Inferior parietal cortex (tissue), 1 donor: Measurements from ENCODE around the gene SV2A.
"Not testable (repeated sequence)": the region's sequence is repeated elsewhere in the genome, so short reads cannot be mapped to it uniquely, and the experiment has no call there.

ENCODE experiments used
- DNase-seq: peaks from one replicate; pipeline ENCODE4 v3.0.0-alpha.2; 2016; ENCODE audit errors: extremely low spot score

Gene SV2A

GRCh38 chr1:149917571-149918144 is at the start of gene SV2A:
TSS of gene SV2A (minus strand) at chr1:149917844. CDS start at chr1:149913840, 4,004 bp downstream.
- DNase-seq = peak; percentile 54

GRCh38 chr1:149967041-149967440 is 49.4 kb upstream of the SV2A start:
- no peak for DNase-seq

- DNase-seq = no peak
These were observed 48.8 kb upstream of the SV2A start for GRCh38 chr1:149966405-149966804.

GRCh38 chr1:149965440-149965839 is 47.8 kb upstream of the SV2A start:
- DNase-seq = no peak

GRCh38 chr1:149963358-149963757 is 45.7 kb upstream of the SV2A start:
- no peak for DNase-seq

GRCh38 chr1:149962736-149963135 is 45.1 kb upstream of the SV2A start:
- DNase-seq = no peak

GRCh38 chr1:149962039-149962647 is 44.5 kb upstream of the SV2A start:
- DNase-seq = peak; percentile 91

- DNase-seq = not testable (repeated sequence)
These were observed 39.9 kb upstream of the SV2A start for GRCh38 chr1:149957548-149957947.

- DNase-seq = no peak
These were observed 32.3 kb upstream of the SV2A start for GRCh38 chr1:149949911-149950310.

- DNase-seq = no peak
These were observed 27.6 kb upstream of the SV2A start for GRCh38 chr1:149945206-149945605.

GRCh38 chr1:149942885-149943284 is 25.2 kb upstream of the SV2A start:
- DNase-seq = no peak

GRCh38 chr1:149942207-149942606 is 24.6 kb upstream of the SV2A start:
- no peak for DNase-seq

GRCh38 chr1:149940427-149940826 is 22.8 kb upstream of the SV2A start:
- DNase-seq = no peak

- not testable (repeated sequence) for DNase-seq
These were observed 21.0 kb upstream of the SV2A start for GRCh38 chr1:149938668-149939003.

GRCh38 chr1:149937759-149938158 is 20.1 kb upstream of the SV2A start:
- DNase-seq = no peak

GRCh38 chr1:149936992-149937705 is 19.5 kb upstream of the SV2A start:
- peak; percentile 39 for DNase-seq

- DNase-seq = peak; percentile 51
These were observed 18.7 kb upstream of the SV2A start, which contains the start of gene MTMR11 for GRCh38 chr1:149936170-149936991. TSS of gene MTMR11 (minus strand) at chr1:149936879. CDS start at chr1:149936647, 232 bp downstream.

- DNase-seq = no peak
These were observed 16.7 kb upstream of the SV2A start for GRCh38 chr1:149934356-149934755.

GRCh38 chr1:149933208-149933607 is 15.6 kb upstream of the SV2A start:
- DNase-seq = no peak

GRCh38 chr1:149932474-149932873 is 14.8 kb upstream of the SV2A start:
- DNase-seq = no peak

- no peak for DNase-seq
These were observed 13.7 kb upstream of the SV2A start for GRCh38 chr1:149931212-149931790.

- DNase-seq = no peak
These were observed 12.2 kb upstream of the SV2A start for GRCh38 chr1:149929856-149930255.
